Measurements from ENCODE around the gene GINS1.

GRCh38 chr20:25484911-25485511 lies 77.5 kb downstream of the GINS1 start:
- TF ChIP-seq CTCF (IDR thresholded peaks at IDR 0.05) (no peak), POLR2A (IDR thresholded peaks at IDR 0.05) (no peak)
